Liver (tissue), 9 donors: ENCODE measurements around the gene KIF17. TPM values are rescaled to one million over a fixed set of nuclear protein-coding genes. Genes with fewer than 3 reads are reported as not detected.

Experiments used
- DNase-seq: peaks from one replicate; pipeline ENCODE4 v3.0.0-alpha.2; 2017; ENCODE audit warnings: low spot score
- H3K27ac ChIP-seq, 2 donors: one replicate each; pipeline ENCODE4 v1.7.0; 2013; ENCODE audit warnings: inconsistent platforms in 2 of 2, low read length in 2 of 2, control low read depth in 1 of 2, low read depth in 1 of 2, mild to moderate bottlenecking in 1 of 2
- H3K27me3 ChIP-seq, 4 donors: one replicate each; pipeline versions ENCODE4 v1.6.1 to v1.7.0; 2013; ENCODE audit warnings: low read length in 3 of 4, inconsistent platforms in 1 of 4, mild to moderate bottlenecking in 1 of 4, moderate library complexity in 1 of 4; ENCODE audit not compliant: control insufficient read depth in 4 of 4, insufficient read depth in 4 of 4
- H3K36me3 ChIP-seq, 4 donors: one replicate each; pipeline versions ENCODE4 v1.6.1 to v1.7.0; 2013; ENCODE audit warnings: low read length in 3 of 4, mild to moderate bottlenecking in 3 of 4, low read depth in 1 of 4, moderate library complexity in 1 of 4; ENCODE audit not compliant: control insufficient read depth in 4 of 4, insufficient read depth in 3 of 4
- H3K4me1 ChIP-seq, 4 donors: one replicate each; pipeline versions ENCODE4 v1.6.1 to v1.7.0; 2013; ENCODE audit warnings: low read length in 3 of 4, mild to moderate bottlenecking in 3 of 4, moderate library complexity in 1 of 4; ENCODE audit not compliant: control insufficient read depth in 4 of 4, insufficient read depth in 4 of 4
- H3K4me3 ChIP-seq, 3 donors: one replicate each; pipeline versions ENCODE4 v1.6.1 to v1.7.0; 2013; ENCODE audit warnings: low read length in 3 of 3, control low read depth in 1 of 3, low read depth in 1 of 3, mild to moderate bottlenecking in 1 of 3
- H3K9ac ChIP-seq, 2 donors: one replicate each; pipeline ENCODE4 v1.7.0; 2013; ENCODE audit warnings: low read length in 2 of 2, mild to moderate bottlenecking in 2 of 2, moderate library complexity in 2 of 2, control low read depth in 1 of 2, low read depth in 1 of 2
- H3K9me3 ChIP-seq, 4 donors: one replicate each; pipeline versions ENCODE4 v1.6.1 to v1.7.0; 2013; ENCODE audit warnings: low read length in 3 of 4; ENCODE audit not compliant: control insufficient read depth in 4 of 4
- ATF3 ChIP-seq: IDR thresholded peaks from 2 replicates; pipeline ENCODE4 v1.6.1; 2016; ENCODE audit warnings: antibody characterized with exemption
- CTCF ChIP-seq: fragments of 150-350 bp; IDR thresholded peaks from 2 replicates; pipeline ENCODE4 v1.5.1; 2017; ENCODE audit warnings: improper control_type of control experiment, low read depth, low read length; ENCODE audit not compliant: missing input control
- EGR1 ChIP-seq, 2 donors: IDR thresholded peaks; 2 replicates each; pipeline ENCODE4 v1.6.1; 2016 to 2018; ENCODE audit warnings: antibody characterized with exemption in 2 of 2, low read depth in 2 of 2
- FOXA1 ChIP-seq: IDR thresholded peaks from 2 replicates; pipeline ENCODE4 v1.6.1; 2016; ENCODE audit warnings: antibody characterized with exemption
- FOXA2 ChIP-seq: IDR thresholded peaks from 2 replicates; pipeline ENCODE4 v1.6.1; 2016; ENCODE audit warnings: antibody characterized with exemption
- GABPA ChIP-seq, 2 donors: IDR thresholded peaks in 1 of 2; conservative IDR thresholded peaks in 1 of 2; 2 replicates each; pipeline ENCODE4 v1.6.1; 2016; ENCODE audit warnings: antibody characterized with exemption in 2 of 2, mild to moderate bottlenecking in 1 of 2, moderate library complexity in 1 of 2
- HNF4A ChIP-seq, 2 donors: conservative IDR thresholded peaks; 2 replicates each; pipeline ENCODE4 v1.6.1; 2016; ENCODE audit warnings: antibody characterized with exemption in 2 of 2, mild to moderate bottlenecking in 2 of 2
- HNF4G ChIP-seq: IDR thresholded peaks from 2 replicates; pipeline ENCODE4 v1.6.1; 2016; ENCODE audit warnings: antibody characterized with exemption
- JUND ChIP-seq, 2 donors: IDR thresholded peaks; 2 replicates each; pipeline ENCODE4 v1.6.1; 2016; ENCODE audit warnings: antibody characterized with exemption in 2 of 2
- MAX ChIP-seq: IDR thresholded peaks from 2 replicates; pipeline ENCODE4 v1.6.1; 2016; ENCODE audit warnings: antibody characterized with exemption
- NR2F2 ChIP-seq: IDR thresholded peaks from 2 replicates; pipeline ENCODE4 v1.6.1; 2016; ENCODE audit warnings: antibody characterized with exemption
- RAD21 ChIP-seq, 2 donors: IDR thresholded peaks; 2 replicates each; pipeline ENCODE4 v1.6.1; 2016; ENCODE audit warnings: antibody characterized with exemption in 2 of 2, mild to moderate bottlenecking in 2 of 2
- REST ChIP-seq: IDR thresholded peaks from 2 replicates; pipeline ENCODE4 v1.6.1; 2016; ENCODE audit warnings: antibody characterized with exemption, mild to moderate bottlenecking
- RXRA ChIP-seq, 2 donors: IDR thresholded peaks; 2 replicates each; pipeline ENCODE4 v1.6.1; 2017 to 2018; ENCODE audit warnings: antibody characterized with exemption in 2 of 2, mild to moderate bottlenecking in 1 of 2
- SP1 ChIP-seq: IDR thresholded peaks from 2 replicates; pipeline ENCODE4 v1.6.1; 2018; ENCODE audit warnings: antibody characterized with exemption, mild to moderate bottlenecking
- TAF1 ChIP-seq: conservative IDR thresholded peaks from 2 replicates; pipeline ENCODE4 v1.6.1; 2016; ENCODE audit warnings: antibody characterized with exemption, mild to moderate bottlenecking
- YY1 ChIP-seq: IDR thresholded peaks from 2 replicates; pipeline ENCODE4 v1.6.1; 2016; ENCODE audit warnings: antibody characterized with exemption, mild to moderate bottlenecking
- ZBTB33 ChIP-seq: IDR thresholded peaks from 2 replicates; pipeline ENCODE4 v1.6.1; 2016; ENCODE audit warnings: antibody characterized with exemption
- WGBS: extraction: QIAGEN DNeasy Blood & Tissue Kit; methylation state at CpG from one replicate; pipeline ENCODE4 v1.1.7; 2013; 5-methylcytosine and 5-hydroxymethylcytosine counted together
- polyA plus RNA-seq, 2 donors: library from polyadenylated mRNA; stranded (reverse) in 1 of 2; unstranded in 1 of 2; fragments of 200-250 nt in 1 of 2; fragments of >200 nt in 1 of 2; fragmentation: Nextera tagmentation in 1 of 2; extraction: Ambion mirVana in 1 of 2; gene quantifications; one replicate each; pipeline versions ENCODE4 v1.2.1 to v1.2.3, GENCODE V29; 2013 to 2015
- total RNA-seq, 2 donors: library from RNA; depleted of rRNA; stranded (reverse); fragments of >200 nt; gene quantifications; one replicate each; pipeline ENCODE4 v1.2.3, GENCODE V29; 2014
- donor health status: healthy.
- donor health status: healthy.
- donor health status: healthy.
- donor health status: healthy.
- donor health status: healthy.

KIF17 gene
- total and polyA plus RNA-seq, 4 donors: 1.0 to 2.7 (median 2.0) TPM

- DNase-seq: no peak
- WGBS: 86% methylated on average over 5 of the region's 5 CpGs
- H3K27me3 ChIP-seq: no peaks in the 10 kb centered on the region
- TF ChIP-seq RAD21 (IDR thresholded peaks at IDR 0.05) (no peak), RXRA (IDR thresholded peaks at IDR 0.05) (no peak), FOXA2 (no peak), SP1 (no peak), CTCF (no peak), HNF4G (no peak), REST (no peak), HNF4A (conservative IDR thresholded peaks at IDR 0.05) (no peak), EGR1 (IDR thresholded peaks at IDR 0.05; ENCODE audit: low read depth in 2 of 2) (no peak), ATF3 (no peak), JUND (IDR thresholded peaks at IDR 0.05) (no peak), FOXA1 (no peak), MAX (no peak), NR2F2 (no peak), ZBTB33 (no peak), GABPA (IDR thresholded peaks at IDR 0.05 in 1 of 2, conservative IDR thresholded peaks at IDR 0.05 in 1 of 2) (no peak), TAF1 (no peak), YY1 (no peak)
- no peak overlapping the region for H3K9ac ChIP-seq
- no peaks in the 10 kb centered on the region for H3K9me3 ChIP-seq
- H3K27ac ChIP-seq: no peak overlapping the region
- H3K4me3 ChIP-seq: no peak overlapping the region
- H3K36me3 ChIP-seq: no peaks in the 10 kb centered on the region
- H3K4me1 ChIP-seq: peaks cover 0 to 8% (median 5%) of the 10 kb centered on the region in 4 donors
Observed at GRCh38 chr1:20719871-20720620, 2.2 kb upstream of the KIF17 start.
